H9 (cell line): ENCODE measurements around the gene CEP85L. TPM values are rescaled to one million over a fixed set of nuclear protein-coding genes. Genes with fewer than 3 reads are reported as not detected.
A peak's percentile ranks its signal among the peaks of the same experiment; 100 is the strongest.

ENCODE experiments used
- DNase-seq: peaks from one replicate; pipeline ENCODE4 v3.0.0-alpha.2; 2017
- H2AFZ ChIP-seq: one replicate; pipeline ENCODE4 v1.6.1; 2013; ENCODE audit warnings: mild to moderate bottlenecking, low read length, control low read depth, moderate library complexity
- H2AK5ac ChIP-seq: 2 replicates; pipeline ENCODE4 v1.6.1; 2013; ENCODE audit warnings: low read length, control low read depth, mixed read lengths; ENCODE audit not compliant: insufficient read length
- H2BK120ac ChIP-seq: one replicate; pipeline ENCODE4 v1.6.1; 2013; ENCODE audit warnings: low read depth, mild to moderate bottlenecking, low read length, control low read depth, inconsistent platforms; ENCODE audit not compliant: poor library complexity, severe bottlenecking
- H2BK12ac ChIP-seq: 2 replicates; pipeline ENCODE4 v1.6.1; 2013; ENCODE audit warnings: low read length, control low read depth, mixed read lengths, low read depth; ENCODE audit not compliant: insufficient read length
- H2BK15ac ChIP-seq: 2 replicates; pipeline ENCODE4 v1.6.1; 2013; ENCODE audit warnings: low read depth, low read length, control low read depth
- H2BK20ac ChIP-seq: one replicate; pipeline ENCODE4 v1.6.1; 2013; ENCODE audit warnings: low read depth, mild to moderate bottlenecking, low read length, control low read depth, inconsistent platforms; ENCODE audit not compliant: poor library complexity, severe bottlenecking
- H2BK5ac ChIP-seq: 2 replicates; pipeline ENCODE4 v1.6.1; 2013; ENCODE audit warnings: low read length, control low read depth, mixed read lengths; ENCODE audit not compliant: insufficient read length
- H3K14ac ChIP-seq: 2 replicates; pipeline ENCODE4 v1.6.1; 2013; ENCODE audit warnings: low read length, control low read depth; ENCODE audit not compliant: insufficient read depth
- H3K18ac ChIP-seq: 2 replicates; pipeline ENCODE4 v1.6.1; 2013; ENCODE audit warnings: low read depth, mild to moderate bottlenecking, mixed read lengths, low read length, control low read depth; ENCODE audit not compliant: insufficient read length
- H3K23ac ChIP-seq: 2 replicates; pipeline ENCODE4 v1.6.1; 2013; ENCODE audit warnings: low read length, control low read depth, mixed read lengths, low read depth; ENCODE audit not compliant: insufficient read length
- H3K23me2 ChIP-seq: 2 replicates; pipeline ENCODE4 v1.6.1; 2013; ENCODE audit warnings: low read depth, mild to moderate bottlenecking, mixed read lengths, low read length, control low read depth; ENCODE audit not compliant: insufficient read length, poor library complexity, severe bottlenecking
- H3K27ac ChIP-seq: 2 replicates; pipeline ENCODE4 v1.5.1; 2013; ENCODE audit warnings: low read length, control low read depth, mixed read lengths, low read depth; ENCODE audit not compliant: insufficient read length
- H3K27me3 ChIP-seq: 2 replicates; pipeline ENCODE4 v1.6.1; 2013; ENCODE audit warnings: low read length, control low read depth, inconsistent platforms; ENCODE audit not compliant: insufficient read depth
- H3K4ac ChIP-seq: 2 replicates; pipeline ENCODE4 v1.6.1; 2013; ENCODE audit warnings: low read depth, mild to moderate bottlenecking, control low read depth, inconsistent platforms, low read length, moderate library complexity
- H3K4me1 ChIP-seq: 2 replicates; pipeline ENCODE4 v1.6.1; 2013; ENCODE audit warnings: low read length, control low read depth, inconsistent platforms; ENCODE audit not compliant: insufficient read depth
- H3K4me2 ChIP-seq: 2 replicates; pipeline ENCODE4 v1.6.1; 2013; ENCODE audit warnings: low read length, control low read depth, mixed read lengths; ENCODE audit not compliant: insufficient read length, insufficient read depth
- H3K56ac ChIP-seq: 2 replicates; pipeline ENCODE4 v1.6.1; 2013; ENCODE audit warnings: low read depth, mild to moderate bottlenecking, mixed read lengths, low read length, control low read depth; ENCODE audit not compliant: insufficient read length
- H3K79me1 ChIP-seq: 2 replicates; pipeline ENCODE4 v1.6.1; 2013; ENCODE audit warnings: low read depth, mild to moderate bottlenecking, moderate library complexity, low read length, control low read depth, inconsistent platforms; ENCODE audit not compliant: insufficient read depth, poor library complexity, severe bottlenecking
- H3K79me2 ChIP-seq: 2 replicates; pipeline ENCODE4 v1.6.1; 2013; ENCODE audit warnings: low read length, control low read depth, inconsistent platforms; ENCODE audit not compliant: insufficient read depth
- H3K9ac ChIP-seq: 2 replicates; pipeline ENCODE4 v1.6.1; 2013; ENCODE audit warnings: low read length, control low read depth, mixed read lengths; ENCODE audit not compliant: insufficient read length; ENCODE audit errors: extremely low read depth
- H3K9me3 ChIP-seq: one replicate; pipeline ENCODE4 v1.6.1; 2013; ENCODE audit warnings: low read depth, low read length, inconsistent platforms; ENCODE audit not compliant: control insufficient read depth
- H3T11ph ChIP-seq: one replicate; pipeline ENCODE4 v1.6.1; 2013; ENCODE audit warnings: mild to moderate bottlenecking, low read length, control low read depth, inconsistent platforms
- H4K20me1 ChIP-seq: one replicate; pipeline ENCODE4 v1.6.1; 2013; ENCODE audit not compliant: control insufficient read depth, insufficient read length, insufficient read depth
- H4K5ac ChIP-seq: 2 replicates; pipeline ENCODE4 v1.6.1; 2013; ENCODE audit warnings: low read depth, mild to moderate bottlenecking, mixed read lengths, low read length, control low read depth; ENCODE audit not compliant: insufficient read length
- H4K8ac ChIP-seq: replicated peaks from 2 replicates; pipeline ENCODE4 v1.6.1; 2013; ENCODE audit warnings: low read length, control low read depth, mixed read lengths, low read depth; ENCODE audit not compliant: insufficient read length
- H4K91ac ChIP-seq: 2 replicates; pipeline ENCODE4 v1.6.1; 2013; ENCODE audit warnings: low read depth, mild to moderate bottlenecking, moderate library complexity, mixed read lengths, low read length, control low read depth; ENCODE audit not compliant: insufficient read length
- H3K27ac Mint-ChIP-seq, 3 experiments: 2 replicates in 2 of 3; 3 replicates in 1 of 3; pipeline ENCODE4 v1.8.0; 2020 to 2021; ENCODE audit warnings: mixed read lengths in 3 of 3, mild to moderate bottlenecking in 1 of 3, moderate library complexity in 1 of 3
- H3K27me3 Mint-ChIP-seq: 2 replicates; pipeline ENCODE4 v1.8.0; 2021; ENCODE audit warnings: low read depth, mild to moderate bottlenecking, moderate library complexity, mixed read lengths
- H3K36me3 Mint-ChIP-seq, 3 experiments: 2 replicates in 2 of 3; 3 replicates in 1 of 3; pipeline ENCODE4 v1.8.0; 2020 to 2021; ENCODE audit warnings: low read depth in 3 of 3, mixed read lengths in 3 of 3; ENCODE audit not compliant: insufficient read depth in 1 of 3
- H3K4me1 Mint-ChIP-seq, 2 experiments: 2 replicates each; pipeline ENCODE4 v1.8.0; 2020; ENCODE audit warnings: mixed read lengths in 2 of 2
- H3K4me3 Mint-ChIP-seq, 2 experiments: 2 replicates in 1 of 2; 3 replicates in 1 of 2; pipeline ENCODE4 v1.8.0; 2020 to 2021; ENCODE audit warnings: mild to moderate bottlenecking in 2 of 2, mixed read lengths in 2 of 2, moderate library complexity in 1 of 2
- H3K9me3 Mint-ChIP-seq, 2 experiments: 2 replicates in 1 of 2; 3 replicates in 1 of 2; pipeline ENCODE4 v1.8.0; 2020; ENCODE audit warnings: mild to moderate bottlenecking in 2 of 2, mixed read lengths in 2 of 2, moderate library complexity in 1 of 2
- CTCF ChIP-seq: fragments of 200-600 bp; sonication (generic); conservative IDR thresholded peaks from 3 replicates; pipeline ENCODE4 v1.8.0; 2021; ENCODE audit warnings: antibody characterized with exemption, mild to moderate bottlenecking
- WGBS: extraction: QIAGEN DNeasy Blood & Tissue Kit; methylation state at CpG from one replicate; pipeline ENCODE4 v1.1.7; 2013; ENCODE audit warnings: missing lambda C conversion rate, low lambda C conversion rate, mixed read lengths; ENCODE audit not compliant: insufficient read length; ENCODE audit errors: extremely low coverage; 5-methylcytosine and 5-hydroxymethylcytosine counted together
- total RNA-seq: library from RNA; stranded (reverse); gene quantifications from 2 replicates; pipeline ENCODE4 v1.2.1, GENCODE V29; 2021

Gene CEP85L
- total RNA-seq, 1 experiment from 2014 or later = 3.8 TPM

GRCh38 chr6:118551063-118552053 is 100.0 kb downstream of the CEP85L start:
- peaks cover 2 to 7% of the 10 kb centered on the region in 2 experiments; a peak in 3 of 4 replicates for H3K4me1 Mint-ChIP-seq
- H3K4me3 Mint-ChIP-seq = no peak overlapping the region
- no peaks in the 10 kb centered on the region for H3K23me2 ChIP-seq
- H4K8ac ChIP-seq = no peak overlapping the region
- no peak overlapping the region for H2BK20ac ChIP-seq
- H3K79me1 ChIP-seq = no peaks in the 10 kb centered on the region
- H3K79me2 ChIP-seq = no peaks in the 10 kb centered on the region
- no peaks in the 10 kb centered on the region for H3K27me3 ChIP-seq
- no peak overlapping the region for H3K18ac ChIP-seq
- WGBS = 100% methylated on average over 1 of the region's 3 CpGs
- no peak overlapping the region for H3T11ph ChIP-seq
- H4K20me1 ChIP-seq = no peaks in the 10 kb centered on the region
- DNase-seq = no peak
- no peak overlapping the region for H3K56ac ChIP-seq
- no peak overlapping the region for H4K5ac ChIP-seq
- no peak overlapping the region for H2BK120ac ChIP-seq
- H3K9me3 Mint-ChIP-seq = no peaks in the 10 kb centered on the region
- no peak overlapping the region for H2BK12ac ChIP-seq
- H3K4ac ChIP-seq = no peak overlapping the region
- H2BK5ac ChIP-seq = no peak overlapping the region
- no peak overlapping the region for H3K9ac ChIP-seq
- H2BK15ac ChIP-seq = no peak overlapping the region
- H3K27ac ChIP-seq = no peak overlapping the region
- H3K4me1 ChIP-seq = no peaks in the 10 kb centered on the region
- no peaks in the 10 kb centered on the region for H3K36me3 Mint-ChIP-seq
- H4K91ac ChIP-seq = no peak overlapping the region
- H3K9me3 ChIP-seq = no peaks in the 10 kb centered on the region
- H2AK5ac ChIP-seq = no peak overlapping the region
- H3K23ac ChIP-seq = no peak overlapping the region
- no peak overlapping the region for H2AFZ ChIP-seq
- no peaks in the 10 kb centered on the region for H3K27me3 Mint-ChIP-seq
- no peak overlapping the region for H3K14ac ChIP-seq
- H3K4me2 ChIP-seq = no peak overlapping the region
- TF ChIP-seq CTCF = peak; percentile 72
- H3K27ac Mint-ChIP-seq = peak overlapping the region in 1 of 3 experiments; percentile 38; a peak in 1 of 7 replicates
